Keratinocyte (primary cell): ENCODE results near the gene IL37.

Experiments used
- CTCF ChIP-seq, 3 experiments: IDR thresholded peaks in 1 of 3; conservative IDR thresholded peaks in 1 of 3; optimal IDR thresholded peaks in 1 of 3; 2 replicates in 2 of 3; 3 replicates in 1 of 3; pipeline versions ENCODE3 to v1.5.1; 2011; ENCODE audit warnings: low read length in 3 of 3, mild to moderate bottlenecking in 3 of 3, moderate library complexity in 2 of 3, control low read depth in 1 of 3, inconsistent platforms in 1 of 3; ENCODE audit not compliant: insufficient read depth in 2 of 3; ENCODE audit errors: extremely low read depth in 1 of 3
- EZH2 ChIP-seq: IDR thresholded peaks from one replicate; pipeline ENCODE4 v1.6.1; 2012; ENCODE audit warnings: inconsistent platforms, mild to moderate bottlenecking, low read length, moderate library complexity

DNA sequence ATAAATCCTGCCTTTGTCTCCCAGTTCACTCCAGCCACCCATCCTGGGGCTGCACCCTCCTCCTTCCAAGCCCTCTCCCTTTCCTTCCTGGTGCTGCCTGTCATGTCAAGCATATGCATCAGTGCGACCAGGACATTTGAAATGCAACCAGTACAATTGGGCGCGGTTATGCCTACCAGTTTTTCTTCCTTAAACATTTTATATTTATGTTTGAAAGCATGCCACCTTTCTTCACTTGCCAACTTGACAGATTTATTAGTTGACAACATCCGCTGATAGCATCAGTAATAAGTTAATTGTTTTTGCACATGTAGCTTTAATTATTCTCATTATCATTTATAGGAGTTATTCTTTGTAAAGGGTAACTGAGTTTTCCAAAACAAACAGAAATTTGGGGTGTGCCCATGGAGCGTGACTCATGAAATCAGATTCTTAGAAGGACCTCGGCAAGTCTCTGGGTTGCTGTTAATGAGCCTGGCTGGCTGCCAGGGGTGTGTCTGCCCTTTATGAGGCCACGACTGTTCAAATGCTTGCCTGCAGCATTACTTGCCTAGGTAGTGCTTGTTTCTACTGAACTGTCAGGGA lies 41.6 kb upstream of the IL37 start:
- TF ChIP-seq CTCF (optimal IDR thresholded peaks at IDR 0.05 in 1 of 3, IDR thresholded peaks at IDR 0.05 in 1 of 3, conservative IDR thresholded peaks at IDR 0.05 in 1 of 3; ENCODE audit: extremely low read depth in 1 of 3, insufficient read depth in 2 of 3, low read length in 3 of 3) (no peak), EZH2 (no peak)
